OCI-LY7 (cell line): Measurements from ENCODE around the gene WDTC1.

Experiments
- CTCF ChIP-seq: fragments of 200-600 bp; sonication (generic); conservative IDR thresholded peaks from 2 replicates; pipeline ENCODE4 v1.5.1; 2014; ENCODE audit warnings: mild to moderate bottlenecking, antibody characterized with exemption, low read length, moderate library complexity, mixed read lengths
- EZH2phosphoT487 ChIP-seq: fragments of 200-600 bp; sonication (generic); IDR thresholded peaks from 2 replicates; pipeline ENCODE4 v1.6.1; 2018; ENCODE audit warnings: low read depth, borderline replicate concordance, mild to moderate bottlenecking, mixed run types, antibody characterized with exemption, low read length, moderate library complexity, mixed read lengths

- TF ChIP-seq CTCF (no peak; the same call in 1 of the 2 replicates), EZH2phosphoT487 (no peak)
Observed at GRCh38 chr1:27341525-27342252, 107.3 kb downstream of the WDTC1 start, which contains the start of gene SYTL1.
